SK-N-SH (cell line): Measurements from ENCODE around the gene GPR17. TPM values are rescaled to one million over a fixed set of nuclear protein-coding genes. Genes with fewer than 3 reads are reported as not detected.

Experiments used
- CTCF ChIA-PET: fragments of 300-600, 350-600 bp; formaldehyde crosslinking; extraction: SDS; loops from one replicate; lab custom pipeline; 2021; lab: Yijun Ruan, JAX
- POLR2A ChIA-PET: fragments of 350-600 bp; sonication (Branson Sonifier 250); formaldehyde crosslinking; extraction: SDS; loops from one replicate; lab custom pipeline; 2020; ENCODE audit warnings: antibody characterized with exemption, inconsistent platforms; lab: Yijun Ruan, JAX
- DNase-seq: peaks from one replicate; pipeline ENCODE4 v3.0.0; 2012
- H2AFZ ChIP-seq: fragments of 200-600 bp; sonication (generic); 2 replicates; pipeline ENCODE4 v1.8.1; 2016; ENCODE audit warnings: antibody characterized with exemption, mild to moderate bottlenecking, low read depth
- H3F3A ChIP-seq: fragments of 200-600 bp; sonication (generic); replicated peaks from 2 replicates; pipeline ENCODE3; 2016; ENCODE audit warnings: antibody characterized with exemption, mild to moderate bottlenecking; ENCODE audit not compliant: insufficient read depth
- H3K27ac ChIP-seq, 2 experiments: fragments of 200-500 bp in 1 of 2; fragments of 200-600 bp in 1 of 2; sonication (Bioruptor generic) in 1 of 2; sonication (generic), shearing (Covaris generic) in 1 of 2; 2 replicates each; pipeline versions ENCODE4 v1.5.1 to v1.6.1; 2014 to 2016; ENCODE audit warnings: low read depth in 2 of 2, inconsistent platforms in 1 of 2, low read length in 1 of 2, mild to moderate bottlenecking in 1 of 2, mixed read lengths in 1 of 2
- H3K27me3 ChIP-seq: fragments of 200-600 bp; sonication (generic), shearing (Covaris generic); 2 replicates; pipeline ENCODE4 v1.6.1; 2016; ENCODE audit warnings: mixed run types; ENCODE audit not compliant: insufficient read depth
- H3K36me3 ChIP-seq, 2 experiments: fragments of 200-500 bp in 1 of 2; fragments of 200-600 bp in 1 of 2; sonication (Bioruptor generic) in 1 of 2; sonication (generic) in 1 of 2; replicated peaks in 1 of 2; 2 replicates each; pipeline versions ENCODE3 to v1.5.1; 2014 to 2016; ENCODE audit warnings: low read length in 1 of 2, mild to moderate bottlenecking in 1 of 2; ENCODE audit not compliant: insufficient read depth in 2 of 2, control insufficient read depth in 1 of 2
- H3K4me1 ChIP-seq, 2 experiments: fragments of 200-500 bp in 1 of 2; fragments of 200-600 bp in 1 of 2; sonication (Bioruptor generic) in 1 of 2; sonication (generic), shearing (Covaris generic) in 1 of 2; 2 replicates each; pipeline versions ENCODE4 v1.5.1 to v1.6.1; 2014 to 2016; ENCODE audit warnings: low read depth in 1 of 2, low read length in 1 of 2, mixed run types in 1 of 2; ENCODE audit not compliant: insufficient read depth in 2 of 2, control insufficient read depth in 1 of 2
- H3K4me2 ChIP-seq: fragments of 200-600 bp; sonication (generic), shearing (Covaris generic); 2 replicates; pipeline ENCODE4 v1.6.1; 2017; ENCODE audit warnings: mixed run types
- H3K4me3 ChIP-seq, 2 experiments: fragments of 200-500 bp in 1 of 2; fragments of 200-600 bp in 1 of 2; sonication (Bioruptor generic) in 1 of 2; sonication (generic), shearing (Covaris generic) in 1 of 2; 2 replicates each; pipeline versions ENCODE4 v1.5.1 to v1.8.1; 2014 to 2016; ENCODE audit warnings: low read depth in 2 of 2, inconsistent platforms in 1 of 2, low read length in 1 of 2, mild to moderate bottlenecking in 1 of 2, mixed read lengths in 1 of 2, moderate library complexity in 1 of 2
- H3K79me2 ChIP-seq: fragments of 200-600 bp; sonication (generic); 2 replicates; pipeline ENCODE4 v1.8.1; 2017; ENCODE audit warnings: mild to moderate bottlenecking; ENCODE audit not compliant: insufficient read depth
- H3K9ac ChIP-seq: fragments of 200-600 bp; sonication (generic); 2 replicates; pipeline ENCODE4 v1.6.1; 2017; ENCODE audit warnings: mixed run types
- H3K9me2 ChIP-seq: fragments of 200-600 bp; sonication (generic); 2 replicates; pipeline ENCODE4 v1.6.1; 2017; ENCODE audit warnings: mixed run types
- H3K9me3 ChIP-seq: fragments of 200-600 bp; sonication (generic); 2 replicates; pipeline ENCODE4 v1.6.1; 2017; ENCODE audit warnings: mixed run types, mild to moderate bottlenecking, moderate library complexity
- H4K20me1 ChIP-seq: fragments of 200-600 bp; sonication (generic); 2 replicates; pipeline ENCODE4 v1.6.1; 2017; ENCODE audit warnings: mild to moderate bottlenecking, mixed run types; ENCODE audit not compliant: insufficient read depth
- CTCF ChIP-seq: fragments of 200-600 bp; sonication (generic); IDR thresholded peaks from 2 replicates; pipeline ENCODE4 v1.6.1; 2017; ENCODE audit warnings: antibody characterized with exemption, mild to moderate bottlenecking, moderate library complexity
- EP300 ChIP-seq, 2 experiments: IDR thresholded peaks; 2 replicates each; pipeline versions ENCODE4 v1.4.0 to v1.6.1; 2012; ENCODE audit warnings: borderline replicate concordance in 1 of 2, low read depth in 1 of 2, low read length in 1 of 2
- EZH2phosphoT487 ChIP-seq: fragments of 200-600 bp; sonication (generic); IDR thresholded peaks from 2 replicates; pipeline ENCODE4 v1.6.1; 2017; ENCODE audit warnings: low read depth, mixed run types, mild to moderate bottlenecking, antibody characterized with exemption, moderate library complexity, borderline replicate concordance
- FOSL2 ChIP-seq: IDR thresholded peaks from 2 replicates; pipeline ENCODE4 v1.4.0; 2012; ENCODE audit warnings: low read depth, mild to moderate bottlenecking, moderate library complexity, borderline replicate concordance
- FOXJ3 ChIP-seq: sonication (generic); formaldehyde crosslinking; IDR thresholded peaks from 2 replicates; pipeline ENCODE4 v1.5.1; 2020; ENCODE audit warnings: mild to moderate bottlenecking, missing genetic modification reagents
- GABPA ChIP-seq: IDR thresholded peaks from 2 replicates; pipeline ENCODE4 v1.4.0; 2012; ENCODE audit warnings: low read depth, mild to moderate bottlenecking
- NRF1 ChIP-seq: IDR thresholded peaks from 2 replicates; pipeline ENCODE4 v1.6.1; 2012; ENCODE audit warnings: low read depth, mild to moderate bottlenecking, low read length
- PBX3 ChIP-seq: IDR thresholded peaks from 2 replicates; pipeline ENCODE4; 2012
- RAD21 ChIP-seq: IDR thresholded peaks from 2 replicates; pipeline ENCODE4 v1.6.1; 2012; ENCODE audit warnings: mild to moderate bottlenecking, low read length
- SIN3A ChIP-seq: IDR thresholded peaks from 2 replicates; pipeline ENCODE4 v1.6.1; 2012; ENCODE audit warnings: low read depth, mild to moderate bottlenecking, low read length, moderate library complexity, borderline replicate concordance
- SMC3 ChIP-seq: IDR thresholded peaks from 2 replicates; pipeline ENCODE4 v1.6.1; 2012; ENCODE audit warnings: low read depth, low read length, improper control_type of control experiment
- TAF1 ChIP-seq: IDR thresholded peaks from 2 replicates; pipeline ENCODE4 v1.6.1; 2012; ENCODE audit warnings: low read depth, mild to moderate bottlenecking, low read length, moderate library complexity, borderline replicate concordance
- TCF12 ChIP-seq: IDR thresholded peaks from 2 replicates; pipeline ENCODE4 v1.4.0; 2012
- USF1 ChIP-seq: IDR thresholded peaks from 2 replicates; pipeline ENCODE4 v1.4.0; 2012; ENCODE audit warnings: low read depth, borderline replicate concordance
- YY1 ChIP-seq: IDR thresholded peaks from 2 replicates; pipeline ENCODE4 v1.4.0; 2012; ENCODE audit warnings: low read depth, mild to moderate bottlenecking
- WGBS: methylation state at CpG from one replicate; pipeline ENCODE4 v1.1.6; 2017; ENCODE audit warnings: low lambda C conversion rate; 5-methylcytosine and 5-hydroxymethylcytosine counted together
- polyA plus RNA-seq, 3 experiments: library from polyadenylated mRNA; depleted of rRNA; stranded (reverse); fragments of >200 nt; gene quantifications; 2 replicates each; pipeline ENCODE4 v1.2.3, GENCODE V29; 2012

Gene GPR17
- polyA plus RNA-seq, 1 of the 3 experiments (the other 2 are of a cell fraction) = 0.03 TPM

- no peak for TF ChIP-seq PBX3
- TF ChIP-seq TAF1 = no peak
- TF ChIP-seq USF1 = no peak
- no peak for TF ChIP-seq FOSL2
- no peak for TF ChIP-seq SIN3A
- TF ChIP-seq NRF1 = no peak
- no peak for TF ChIP-seq EP300 (IDR thresholded peaks at IDR 0.05; ENCODE audit: borderline replicate concordance in 1 of 2, low read depth in 1 of 2, low read length in 1 of 2)
- no peak for TF ChIP-seq TCF12
- no peak for TF ChIP-seq GABPA
- TF ChIP-seq, all 33 proteins: peak for 0
Measured at GRCh38 chr2:127674241-127675209, 28.6 kb downstream of the GPR17 start (continued).

GRCh38 chr2:127675331-127676261 lies 29.6 kb downstream of the GPR17 start, which contains the start of gene LIMS2:
TSS of gene LIMS2 (minus strand) at chr2:127675530. CDS start at chr2:127675024, 506 bp downstream.
- no peaks in the 10 kb centered on the region for H4K20me1 ChIP-seq
- POLR2A ChIA-PET = interaction anchor here (0.6 to 2.0 kb wide), 2 partner anchors 13 to 269 kb away, joined by 3 to 6 read pairs; no protein-coding TSS in a partner anchor
- peak within 1 kb of the TSS; percentile 92 for H2AFZ ChIP-seq
- H3F3A ChIP-seq = no peaks in the 10 kb centered on the region
- no peaks in the 10 kb centered on the region for H3K36me3 ChIP-seq
- CTCF ChIA-PET = interaction anchor here (0.6 to 3.4 kb wide), 20 partner anchors 14 to 478 kb away, joined by 3 to 21 read pairs (median 5); partner anchors contain the start of gene IWS1
- H3K9me2 ChIP-seq = no peaks in the 10 kb centered on the region
- peak within 1 kb of the TSS; percentile 48; the same call in 1 of the 2 replicates for H3K9ac ChIP-seq
- H3K4me1 ChIP-seq = peaks cover 0 to 6% of the 10 kb centered on the region in 2 experiments; a peak in 1 of 4 replicates
- 5% methylated on average over 36 of the region's 56 CpGs for WGBS
- no peaks in the 10 kb centered on the region for H3K79me2 ChIP-seq
- peak within 1 kb of the TSS; percentile 90 for H3K4me2 ChIP-seq
- TF ChIP-seq SMC3 (peak; percentile 23; the same call in 1 of the 2 replicates), USF1 (no peak), FOXJ3 (CRISPR knock-in tag) (no peak), EZH2phosphoT487 (no peak), YY1 (no peak), SIN3A (no peak), RAD21 (peak; percentile 57), CTCF (0 out of 2 replicates have a peak, but pooled peaks have one; percentile 16)
- H3K4me3 ChIP-seq = peak within 1 kb of the TSS; percentile 58 to 85
- DNase-seq = peak; percentile 85
- peaks cover 14% of the 10 kb centered on the region; the same call in 1 of the 2 replicates for H3K27me3 ChIP-seq
- no peak within 1 kb of the TSS for H3K27ac ChIP-seq
- no peaks in the 10 kb centered on the region for H3K9me3 ChIP-seq
